Aortic smooth muscle cell (primary cell): ENCODE results near the gene PDYN. TPM values are rescaled to one million over a fixed set of nuclear protein-coding genes. Genes with fewer than 3 reads are reported as not detected.

Experiments used
- total RNA-seq: library from RNA; depleted of rRNA; stranded (reverse); fragments of >200 nt; gene quantifications from 2 replicates; pipeline ENCODE4 v1.2.3, GENCODE V29; 2014

Gene PDYN
- under 0.01 TPM in 1 of 2 replicates, not detected in the other for total RNA-seq

DNA sequence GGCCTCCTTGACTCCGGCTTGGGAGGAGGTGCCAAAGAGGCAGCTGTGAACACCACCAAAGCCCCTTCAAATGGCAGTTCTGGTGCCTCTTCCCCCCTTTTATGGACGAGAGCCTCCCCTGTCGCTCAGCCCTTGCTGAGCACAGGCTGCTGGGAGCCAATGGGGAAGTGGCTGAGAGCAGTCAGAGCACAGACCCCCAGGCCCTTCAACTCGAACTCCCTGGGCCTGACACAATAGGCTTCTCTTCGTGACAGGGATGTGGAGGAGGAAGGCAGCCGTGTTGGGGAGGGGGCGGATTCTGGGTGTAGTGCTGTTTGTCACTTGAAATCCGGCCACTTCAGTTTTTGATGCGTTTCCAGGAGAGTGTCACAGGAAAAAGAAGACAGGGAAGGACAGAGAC, at the start of gene PDYN:
TSS of gene PDYN (minus strand) at position 73 of the 400 bp plus-strand sequence. CDS start 10,974 bp downstream, outside the sequence.

Other genes with a start within 250 kb of the PDYN start
- gene SIRPA, start 98.7 kb downstream of the PDYN start, total RNA-seq: 5.8 and 6.3 TPM in 2 replicates
- 10.9 and 11.6 TPM in 2 replicates for gene STK35, start 107.8 kb upstream of the PDYN start, total RNA-seq